Activated T-helper 1 cell treated with anti-CD3 and anti-CD28 coated beads, Interleukin-2, amount 50 U/mL, for 16 hours (primary cell): ENCODE results near the gene CXCL11.
"Not testable (repeated sequence)": the region's sequence is repeated elsewhere in the genome, so short reads cannot be mapped to it uniquely, and the experiment has no call there.

Experiments used
- DNase-seq, 2 donors: peaks; one replicate each; pipeline ENCODE4 v3.0.0-alpha.2; 2020; ENCODE audit warnings: low read depth in 1 of 2, low spot score in 1 of 2

Gene CXCL11

DNA sequence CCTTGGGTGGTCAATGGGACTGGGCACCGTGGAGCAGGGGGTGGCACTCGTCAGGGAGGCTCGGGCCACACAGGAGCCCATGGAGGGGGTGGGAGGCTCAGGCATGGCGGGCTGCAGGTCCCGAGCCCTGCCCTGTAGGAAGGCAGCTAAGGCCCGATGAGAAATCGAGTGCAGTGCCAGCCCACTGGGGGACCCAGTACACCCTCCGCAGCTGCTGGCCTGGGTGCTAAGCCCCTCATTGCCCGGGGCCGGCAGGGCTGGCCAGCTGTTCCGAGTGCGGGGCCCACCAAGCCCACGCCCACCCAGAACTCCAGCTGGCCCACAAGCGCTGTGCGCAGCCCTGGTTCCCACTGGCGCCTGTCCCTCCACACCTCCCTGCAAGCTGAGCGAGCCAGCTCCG, 7.4 kb upstream of the CXCL11 start:
- DNase-seq: not testable (repeated sequence)

DNA sequence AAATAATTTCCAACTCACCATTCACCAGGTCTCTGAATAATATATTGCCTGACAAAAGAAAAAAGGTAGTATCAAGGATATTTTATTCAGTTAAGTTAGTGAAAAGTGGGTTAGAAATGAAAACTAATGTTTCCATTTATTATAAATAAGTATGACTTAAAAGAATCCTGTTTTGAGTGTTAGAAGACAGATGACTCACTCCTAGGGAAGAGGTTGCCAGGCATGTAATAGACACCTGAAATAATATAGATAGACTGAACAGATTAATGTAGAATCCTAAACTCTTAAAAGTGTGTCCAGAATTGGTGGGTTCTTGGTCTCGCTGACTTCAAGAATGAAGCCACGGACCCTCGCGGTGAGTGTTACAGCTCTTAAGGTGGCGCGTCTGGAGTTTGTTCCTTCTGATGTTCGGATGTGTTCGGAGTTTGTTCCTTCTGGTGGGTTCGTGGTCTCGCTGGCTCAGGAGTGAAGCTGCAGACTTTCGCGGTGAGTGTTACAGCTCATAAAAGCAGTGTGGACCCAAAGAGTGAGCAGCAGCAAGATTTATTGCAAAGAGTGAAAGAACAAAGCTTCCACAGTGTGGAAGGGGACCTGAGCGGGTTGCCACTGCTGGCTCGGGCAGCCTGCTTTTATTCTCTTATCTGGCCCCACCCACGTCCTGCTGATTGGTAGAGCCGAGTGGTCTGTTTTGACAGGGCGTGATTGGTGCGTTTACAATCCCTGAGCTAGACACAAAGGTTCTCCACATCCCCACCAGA, 6.5 kb upstream of the CXCL11 start:
- DNase-seq: not testable (repeated sequence)

DNA sequence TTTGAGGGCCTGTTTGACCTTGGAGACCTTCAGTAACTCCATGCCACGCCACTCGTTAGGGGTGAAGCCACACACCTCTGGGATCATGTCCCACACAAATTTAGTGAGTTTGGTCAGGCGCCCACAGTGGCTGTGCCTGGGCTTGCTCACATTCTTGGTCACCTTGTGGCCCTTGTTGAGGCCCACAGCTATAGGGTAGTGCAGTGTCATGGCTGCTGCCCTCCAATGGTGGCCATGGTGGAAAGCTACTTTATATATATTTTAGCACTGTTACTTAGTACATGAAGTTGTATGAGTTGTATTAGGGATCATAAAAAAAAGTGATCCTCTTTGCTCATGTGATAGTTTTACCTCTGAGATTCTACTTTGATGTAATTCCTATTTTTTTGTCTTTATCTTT, 985 bp upstream of the CXCL11 start:
- DNase-seq: no peak

DNA sequence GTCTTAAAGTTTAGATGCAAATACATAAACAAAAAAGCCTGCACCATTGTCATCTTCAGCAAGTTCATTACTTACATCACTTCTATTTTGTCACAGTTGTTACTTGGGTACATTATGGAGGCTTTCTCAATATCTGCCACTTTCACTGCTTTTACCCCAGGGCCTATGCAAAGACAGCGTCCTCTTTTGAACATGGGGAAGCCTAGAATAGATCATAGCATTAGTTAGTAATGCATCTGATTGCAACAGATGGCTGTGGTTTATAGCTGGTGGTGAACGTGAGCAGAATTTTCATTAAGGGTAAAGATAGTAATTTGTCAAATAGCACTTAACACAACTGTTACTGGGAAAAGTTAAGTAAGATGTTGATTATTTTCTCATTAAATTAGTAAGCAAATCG, 729 bp downstream of the CXCL11 start:
- no peak for DNase-seq

DNA sequence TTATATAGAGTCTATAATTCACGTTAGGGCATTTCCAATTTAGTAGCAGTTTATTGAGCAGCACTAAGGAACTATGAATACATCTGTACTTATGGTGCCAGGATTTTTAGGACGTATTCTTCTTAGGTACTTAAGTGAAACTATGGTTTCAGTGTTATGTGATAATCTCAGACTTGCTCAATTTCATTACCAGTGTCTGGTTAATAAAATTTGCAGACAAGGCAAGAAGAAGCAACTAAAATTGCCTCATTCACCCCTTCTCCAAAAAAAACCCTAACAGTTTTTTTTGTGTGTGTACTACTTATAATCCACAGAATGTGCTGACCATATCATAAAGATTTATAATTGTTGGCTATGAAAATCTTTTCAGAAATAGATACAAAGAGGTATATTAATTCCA, 6.6 kb downstream of the CXCL11 start:
- no peak for DNase-seq

DNA sequence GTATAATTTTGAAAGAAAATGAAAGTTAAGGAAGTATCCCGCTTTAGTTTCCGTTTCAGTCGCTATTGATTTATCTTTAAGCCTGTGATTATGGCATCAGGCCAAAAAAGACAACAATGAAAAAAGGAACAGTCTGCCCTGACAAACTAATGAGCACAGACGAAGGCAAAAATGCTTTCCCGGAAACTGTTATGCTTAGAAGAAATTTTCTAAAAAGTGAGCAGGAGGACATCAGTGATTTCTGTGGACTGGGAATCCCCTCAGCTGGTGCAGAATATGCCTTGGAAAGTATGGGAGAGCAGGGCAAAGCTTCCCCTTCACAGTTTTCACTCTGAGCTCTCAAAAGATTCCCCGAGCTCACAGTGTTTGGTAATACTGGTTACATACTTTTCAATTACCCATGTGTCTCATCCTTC, 7.5 kb downstream of the CXCL11 start:
- no peak for DNase-seq

DNA sequence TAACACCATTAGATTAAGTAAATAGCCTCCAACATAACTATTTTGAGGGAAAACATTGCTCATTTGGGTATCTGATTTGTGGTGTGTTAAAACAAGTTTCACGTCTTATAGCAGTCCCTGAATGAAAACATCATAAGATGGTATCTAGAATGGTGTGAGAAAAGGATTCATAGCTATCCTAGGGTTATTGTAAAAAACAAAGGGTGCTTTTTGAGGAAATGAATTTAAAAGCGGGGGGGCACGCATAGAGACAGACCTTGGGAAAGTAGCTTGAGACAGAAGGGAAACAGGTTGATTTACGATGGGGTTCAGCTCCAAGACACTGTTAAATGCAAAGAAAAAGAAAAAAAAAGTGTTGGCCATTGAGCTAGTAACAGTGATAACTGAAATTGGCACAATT, 11.8 kb downstream of the CXCL11 start:
- no peak for DNase-seq

DNA sequence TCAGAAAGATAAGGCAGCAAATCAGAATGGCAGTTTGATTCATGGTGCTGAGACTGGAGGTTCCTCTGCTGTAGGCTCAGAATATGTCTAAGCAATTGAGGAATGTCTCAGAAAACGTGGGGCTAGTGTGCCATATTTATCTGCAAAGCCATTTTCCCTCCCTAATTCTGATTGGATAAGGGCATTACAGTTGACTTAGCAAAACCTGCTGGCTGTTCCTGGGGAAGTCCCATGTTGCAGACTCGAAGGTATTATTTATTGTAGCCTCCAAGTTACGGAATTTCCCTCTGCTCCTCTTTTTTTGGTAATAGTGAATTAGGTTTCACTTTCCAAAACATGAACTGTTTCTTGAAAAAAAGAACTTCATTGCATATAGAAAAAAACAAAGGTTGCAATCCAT, 12.5 kb downstream of the CXCL11 start, which contains the start of gene CXCL10:
Gene CXCL10 (minus strand): TSS at position 109 of the 400 bp plus-strand sequence. CDS start 66 bp downstream, at position 43.
- no peak for DNase-seq

DNA sequence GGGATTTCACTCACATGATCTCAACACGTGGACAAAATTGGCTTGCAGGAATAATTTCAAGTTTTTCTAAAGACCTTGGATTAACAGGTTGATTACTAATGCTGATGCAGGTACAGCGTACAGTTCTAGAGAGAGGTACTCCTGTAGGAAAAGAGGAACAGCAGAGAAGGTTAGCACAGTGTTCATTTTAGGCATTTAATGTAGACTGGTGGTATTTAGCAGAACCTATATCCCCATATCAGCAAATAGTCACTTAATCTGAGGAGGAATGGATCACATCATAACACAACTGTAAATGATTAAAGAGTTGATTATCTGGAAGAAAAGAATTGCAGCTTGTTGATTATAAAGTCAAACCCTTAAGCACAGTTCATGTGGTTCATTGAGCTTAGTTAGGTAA, 13.2 kb downstream of the CXCL11 start:
- no peak for DNase-seq

DNA sequence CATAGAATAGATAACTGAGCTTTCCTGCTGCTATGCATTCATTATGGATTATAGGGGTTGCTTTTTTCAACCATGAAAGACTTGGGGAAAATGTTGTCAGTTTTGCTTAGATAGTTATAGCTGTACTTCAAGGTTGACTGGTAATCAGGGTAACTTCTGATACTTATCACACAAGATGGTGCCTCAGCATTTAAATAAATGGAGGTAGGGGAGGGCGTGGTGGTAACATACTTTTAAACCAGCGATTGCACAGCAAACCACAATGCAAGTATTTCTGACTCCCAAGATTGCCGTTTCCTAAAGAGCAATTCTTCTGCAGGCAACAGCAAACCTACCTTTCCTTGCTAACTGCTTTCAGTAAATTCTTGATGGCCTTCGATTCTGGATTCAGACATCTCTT, 13.8 kb downstream of the CXCL11 start:
- no peak for DNase-seq

DNA sequence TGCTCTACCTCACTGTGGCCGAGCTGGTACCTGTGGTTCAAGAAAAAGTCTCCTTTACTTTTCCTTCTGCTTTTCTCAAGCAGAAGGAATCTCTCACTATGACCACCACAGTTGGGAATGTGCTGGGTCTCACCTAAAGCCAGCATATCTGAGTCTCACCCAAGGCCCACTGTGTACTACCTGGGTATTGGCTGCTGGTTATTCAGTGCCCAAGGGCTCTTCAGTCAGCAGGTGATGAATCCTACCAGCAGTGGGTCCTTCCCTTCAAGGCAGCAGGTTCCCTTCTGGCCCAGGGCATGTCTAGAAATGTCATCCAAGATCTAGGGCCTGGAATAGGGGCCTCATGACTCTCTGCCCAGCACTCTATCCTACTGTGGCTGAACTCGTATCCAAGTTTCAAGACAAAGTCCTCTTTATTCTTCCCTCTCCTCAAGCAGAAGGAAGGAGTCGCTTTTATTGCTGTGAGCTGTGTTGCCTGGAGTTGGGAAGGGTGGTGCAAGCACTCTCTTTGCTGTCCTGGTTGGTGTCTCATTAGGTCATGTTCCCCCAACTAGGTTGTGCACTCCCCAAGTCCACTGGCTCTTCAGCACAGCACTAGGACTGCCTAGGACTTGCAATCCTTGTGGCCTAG, 18.7 kb downstream of the CXCL11 start:
- DNase-seq: no peak

DNA sequence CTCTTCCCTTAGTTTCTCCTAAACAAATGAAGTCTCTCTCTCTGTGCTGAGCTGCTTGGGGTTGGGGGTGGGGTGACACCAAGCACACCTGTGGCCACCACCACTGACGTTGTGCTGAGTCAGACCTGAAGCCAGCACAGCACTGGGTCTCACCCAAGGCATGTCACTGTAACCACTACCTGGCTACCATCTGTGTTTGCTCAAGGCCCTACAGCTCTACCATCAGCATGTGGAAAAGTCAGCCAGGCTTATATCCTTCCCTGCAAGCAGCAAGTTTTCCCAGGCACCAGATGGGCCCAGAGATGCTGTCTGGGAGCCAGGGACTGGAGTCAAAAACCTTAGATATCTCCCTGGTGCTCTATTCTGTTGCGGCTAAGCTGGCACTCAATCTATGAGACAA, 19.5 kb downstream of the CXCL11 start:
- DNase-seq: no peak

DNA sequence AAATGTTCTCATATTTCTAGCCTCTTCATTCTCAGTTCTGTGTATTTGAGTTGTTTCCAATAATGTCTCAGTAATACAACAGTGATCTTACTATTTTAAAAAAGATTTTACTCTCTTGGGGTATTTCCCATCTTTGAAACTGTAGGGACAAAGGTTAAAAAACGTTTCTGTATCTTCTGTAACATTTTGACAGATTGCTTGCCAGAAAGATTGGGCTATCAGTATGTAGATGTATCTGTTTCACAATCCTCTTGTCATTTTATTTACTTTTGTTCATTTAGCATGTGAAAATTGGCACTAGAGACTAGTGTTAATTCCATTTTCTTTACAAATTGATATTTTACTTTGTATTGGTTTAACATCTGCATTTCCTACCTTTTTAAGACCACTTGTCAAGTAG, 22.3 kb downstream of the CXCL11 start:
- no peak for DNase-seq

DNA sequence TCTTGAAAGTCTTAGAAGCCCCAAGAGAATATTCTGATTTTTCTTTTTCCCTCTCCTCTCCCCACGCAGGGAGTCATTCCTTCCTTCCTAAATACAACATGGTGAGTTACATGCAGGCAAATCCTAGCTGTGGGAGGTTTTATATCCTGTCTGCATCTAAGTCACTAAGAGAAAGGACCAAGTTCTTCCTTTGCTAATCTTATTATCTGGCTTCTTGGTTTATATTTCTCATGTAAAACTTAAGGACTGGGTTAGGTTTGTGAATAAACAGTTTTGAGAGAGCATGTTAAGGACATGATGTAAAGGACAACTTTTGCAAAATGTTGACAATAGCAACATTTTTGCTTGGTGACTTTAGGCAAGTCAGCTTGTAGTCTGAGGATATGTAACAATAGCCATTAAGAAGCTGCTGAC, 23.5 kb downstream of the CXCL11 start:
- no peak for DNase-seq

DNA sequence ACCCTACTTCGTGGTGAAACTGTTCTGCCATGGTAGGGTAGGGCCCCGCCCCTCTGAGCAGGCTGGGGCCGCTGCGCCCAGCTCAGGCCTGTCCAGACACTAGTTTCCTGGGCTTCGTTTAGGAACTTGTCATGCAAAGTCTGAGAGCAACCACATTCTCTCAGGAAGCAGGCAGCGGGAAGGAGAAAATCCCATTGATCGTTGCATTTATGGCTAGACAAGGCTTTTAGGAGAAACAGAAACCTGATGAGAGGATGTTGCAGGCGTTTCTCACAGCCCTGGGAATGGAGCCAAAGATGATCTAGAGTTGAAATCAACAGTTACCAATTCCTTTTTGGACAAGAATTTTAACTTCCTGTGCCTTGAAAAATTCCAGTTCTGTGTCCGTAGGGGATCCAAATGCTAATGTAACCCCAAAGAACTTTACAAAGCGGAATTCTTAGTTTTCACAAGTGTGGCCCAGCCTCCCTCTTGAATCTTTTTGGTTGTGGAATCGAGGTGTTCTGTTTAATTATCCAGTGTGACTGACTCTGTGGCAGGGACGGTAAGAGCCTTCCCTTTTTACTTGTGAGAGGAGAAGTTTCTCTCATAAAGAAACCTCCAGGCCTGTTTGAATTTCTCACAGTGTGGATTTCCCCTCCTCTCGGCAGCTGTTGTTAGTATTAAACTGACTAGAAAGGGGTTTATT, 24.0 kb downstream of the CXCL11 start:
- no peak for DNase-seq

DNA sequence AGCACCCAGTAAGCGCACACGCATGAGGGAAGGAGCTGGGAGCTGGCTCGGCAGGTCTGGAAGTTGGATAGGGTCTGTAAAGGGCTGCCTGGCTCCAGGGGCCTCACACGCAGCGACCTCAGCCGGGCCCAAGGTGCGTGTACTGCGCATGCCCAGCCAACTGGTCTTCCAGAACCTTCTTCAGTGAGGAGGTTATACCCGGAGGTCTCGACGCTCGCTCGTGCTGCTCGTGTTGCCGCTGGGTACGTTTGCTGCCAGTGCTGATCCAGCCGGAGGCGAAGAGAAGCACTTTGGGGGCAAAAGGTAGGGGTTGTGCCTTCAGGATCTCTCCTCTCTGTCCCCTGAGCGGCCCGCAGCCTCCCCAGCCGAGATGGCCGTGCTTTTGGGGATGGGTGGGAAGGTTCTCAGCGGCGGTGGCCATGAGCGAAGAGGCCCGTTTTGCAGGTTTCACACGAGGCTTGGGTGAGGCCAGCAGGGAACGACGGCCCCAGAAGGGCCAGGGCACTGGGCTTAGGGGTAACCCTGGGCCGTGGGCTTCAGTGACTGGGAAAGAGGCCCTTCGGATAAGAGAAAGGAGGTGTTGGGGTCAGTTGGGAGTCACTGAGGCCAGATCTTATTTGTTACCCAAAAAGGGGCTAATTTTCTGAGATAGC, 24.7 kb downstream of the CXCL11 start:
- no peak for DNase-seq

DNA sequence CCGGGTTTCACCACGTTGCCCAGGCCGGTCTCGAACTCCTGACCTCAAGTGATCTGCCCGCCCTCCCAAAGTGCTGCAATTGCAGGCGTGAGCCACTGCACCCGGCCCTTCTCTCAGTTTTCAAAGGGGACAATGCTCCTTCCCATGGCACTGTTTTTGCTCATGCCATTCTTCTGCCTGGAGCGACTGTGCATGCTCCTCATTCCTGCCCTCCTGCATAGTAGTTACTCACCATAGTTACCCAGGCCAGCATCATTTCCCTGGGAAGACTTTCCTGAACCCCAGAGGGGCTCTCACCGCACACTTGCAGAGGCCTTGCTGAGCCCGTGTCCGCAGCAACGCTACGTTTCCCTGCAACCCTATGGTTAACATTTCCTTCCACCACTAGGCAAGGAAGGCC, 25.3 kb downstream of the CXCL11 start:
- DNase-seq: no peak

DNA sequence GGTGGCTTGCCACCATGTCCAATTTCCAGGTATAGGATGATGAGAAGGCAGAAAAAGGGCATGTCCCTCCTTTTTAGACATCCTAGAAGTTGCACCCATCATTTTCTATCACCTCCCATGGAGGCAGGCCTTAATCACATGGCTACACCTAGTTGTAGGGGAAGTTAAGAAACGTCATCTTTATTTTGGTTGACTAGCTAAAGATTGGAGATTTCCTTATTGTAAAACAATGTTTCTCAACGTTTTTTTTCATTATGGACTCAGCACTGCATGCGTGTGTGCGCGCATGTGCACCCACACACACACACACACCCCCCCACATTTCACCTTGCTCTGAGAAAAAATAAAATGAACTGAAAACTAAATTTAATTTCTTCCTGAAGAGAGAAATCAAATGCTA, 26.6 kb downstream of the CXCL11 start:
- no peak for DNase-seq

DNA sequence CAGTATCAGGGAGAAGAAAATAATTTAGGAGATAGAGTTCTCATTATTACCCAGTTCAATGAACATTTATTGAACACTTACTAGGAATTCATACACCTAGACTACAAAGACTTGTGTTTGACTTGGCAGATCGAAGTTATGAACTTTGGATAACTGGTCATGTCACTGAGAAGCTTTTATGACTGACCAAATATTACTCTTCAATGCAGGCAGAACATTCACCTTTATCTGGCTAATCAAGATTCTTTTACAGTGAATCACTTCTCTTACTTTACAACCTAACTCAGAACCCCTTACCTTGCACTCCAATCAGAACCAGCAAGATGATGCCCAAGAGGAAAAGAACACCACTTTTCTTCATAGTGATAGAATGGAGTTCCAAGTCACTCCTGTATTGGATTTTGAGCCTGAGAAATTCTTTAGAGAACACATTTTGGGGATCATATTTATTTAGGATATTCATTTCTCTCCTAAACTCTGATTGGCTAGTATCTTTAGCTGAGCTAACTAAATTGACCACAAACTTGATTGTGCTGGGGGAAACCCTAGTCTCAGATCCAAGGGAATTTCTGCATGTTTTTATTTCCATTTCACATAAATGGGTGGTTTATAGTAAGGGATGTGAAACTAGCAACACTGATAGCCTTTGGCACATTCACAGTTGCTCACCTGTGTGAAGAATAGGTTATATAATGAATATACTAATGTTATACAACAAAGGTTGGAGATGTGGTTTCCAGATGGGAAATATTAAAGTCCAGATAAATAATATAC, 28.6 kb downstream of the CXCL11 start, which contains the start of gene CXCL9:
Gene CXCL9 (minus strand): TSS at position 421 of the 774 bp plus-strand sequence. CDS start 60 bp downstream, at position 361.
- DNase-seq: no peak

DNA sequence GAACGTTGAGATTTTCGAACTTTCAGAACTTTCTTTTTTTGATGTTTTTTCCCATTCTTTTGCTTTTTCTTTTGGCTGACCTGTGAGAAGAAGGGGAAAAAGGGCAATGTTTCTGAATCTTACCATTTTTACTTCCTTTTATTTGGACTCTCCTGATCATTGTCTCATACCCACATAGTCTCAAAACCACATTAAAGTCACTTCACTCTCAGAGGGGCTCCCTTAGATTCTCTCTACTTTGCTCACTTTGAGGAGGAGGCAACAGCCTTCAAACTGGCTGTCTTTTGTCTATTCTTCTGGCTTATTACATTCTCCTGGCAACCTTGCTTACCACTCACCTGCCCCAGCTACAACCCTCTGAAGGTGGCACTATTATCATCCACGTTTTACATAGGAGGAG, 32.2 kb downstream of the CXCL11 start:
- no peak for DNase-seq

DNA sequence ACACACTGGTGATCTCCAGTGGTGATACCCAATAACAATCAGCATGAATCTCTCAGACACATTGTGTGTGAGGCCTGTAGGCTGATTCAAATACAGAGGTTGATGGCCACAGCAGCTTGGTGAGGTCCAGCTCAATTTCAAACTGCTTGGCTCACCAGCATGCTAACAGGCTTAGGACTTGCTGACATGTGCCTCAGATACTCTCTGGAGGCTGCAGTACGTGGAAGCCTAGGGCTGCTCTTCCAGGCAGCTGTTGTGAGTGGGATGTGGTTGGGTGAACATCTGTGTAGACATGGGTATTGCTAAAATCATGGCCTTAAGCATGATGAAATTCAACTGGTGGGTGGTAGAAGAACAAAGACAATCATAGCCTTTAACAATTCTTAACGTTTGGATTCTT, 32.8 kb downstream of the CXCL11 start:
- DNase-seq: no peak
